ENCODE data around the gene GREM2.

- TF ChIP-seq, protein P1, sequence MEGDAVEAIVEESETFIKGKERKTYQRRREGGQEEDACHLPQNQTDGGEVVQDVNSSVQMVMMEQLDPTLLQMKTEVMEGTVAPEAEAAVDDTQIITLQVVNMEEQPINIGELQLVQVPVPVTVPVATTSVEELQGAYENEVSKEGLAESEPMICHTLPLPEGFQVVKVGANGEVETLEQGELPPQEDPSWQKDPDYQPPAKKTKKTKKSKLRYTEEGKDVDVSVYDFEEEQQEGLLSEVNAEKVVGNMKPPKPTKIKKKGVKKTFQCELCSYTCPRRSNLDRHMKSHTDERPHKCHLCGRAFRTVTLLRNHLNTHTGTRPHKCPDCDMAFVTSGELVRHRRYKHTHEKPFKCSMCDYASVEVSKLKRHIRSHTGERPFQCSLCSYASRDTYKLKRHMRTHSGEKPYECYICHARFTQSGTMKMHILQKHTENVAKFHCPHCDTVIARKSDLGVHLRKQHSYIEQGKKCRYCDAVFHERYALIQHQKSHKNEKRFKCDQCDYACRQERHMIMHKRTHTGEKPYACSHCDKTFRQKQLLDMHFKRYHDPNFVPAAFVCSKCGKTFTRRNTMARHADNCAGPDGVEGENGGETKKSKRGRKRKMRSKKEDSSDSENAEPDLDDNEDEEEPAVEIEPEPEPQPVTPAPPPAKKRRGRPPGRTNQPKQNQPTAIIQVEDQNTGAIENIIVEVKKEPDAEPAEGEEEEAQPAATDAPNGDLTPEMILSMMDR (conservative IDR thresholded peaks at IDR 0.05; ENCODE audit: low read length) = no peak
- TF ChIP-seq EZH2phosphoT487 (IDR thresholded peaks at IDR 0.05; ENCODE audit: borderline replicate concordance) = no peak
Observed at GRCh38 chr1:240572328-240572727, 39.6 kb downstream of the GREM2 start.

All from Loucy (cell line).